ENCODE data around the gene PTAFR. TPM values are rescaled to one million over a fixed set of nuclear protein-coding genes. Genes with fewer than 3 reads are reported as not detected.

The PTAFR gene
- total RNA-seq, 2 donors from 2014 or later: 2.3 to 3.6 TPM

- DNase-seq (no peak), ATAC-seq (no peak)
- TF ChIP-seq POLR2A (IDR thresholded peaks at IDR 0.05): no peak
- TF ChIP-seq, protein P1, sequence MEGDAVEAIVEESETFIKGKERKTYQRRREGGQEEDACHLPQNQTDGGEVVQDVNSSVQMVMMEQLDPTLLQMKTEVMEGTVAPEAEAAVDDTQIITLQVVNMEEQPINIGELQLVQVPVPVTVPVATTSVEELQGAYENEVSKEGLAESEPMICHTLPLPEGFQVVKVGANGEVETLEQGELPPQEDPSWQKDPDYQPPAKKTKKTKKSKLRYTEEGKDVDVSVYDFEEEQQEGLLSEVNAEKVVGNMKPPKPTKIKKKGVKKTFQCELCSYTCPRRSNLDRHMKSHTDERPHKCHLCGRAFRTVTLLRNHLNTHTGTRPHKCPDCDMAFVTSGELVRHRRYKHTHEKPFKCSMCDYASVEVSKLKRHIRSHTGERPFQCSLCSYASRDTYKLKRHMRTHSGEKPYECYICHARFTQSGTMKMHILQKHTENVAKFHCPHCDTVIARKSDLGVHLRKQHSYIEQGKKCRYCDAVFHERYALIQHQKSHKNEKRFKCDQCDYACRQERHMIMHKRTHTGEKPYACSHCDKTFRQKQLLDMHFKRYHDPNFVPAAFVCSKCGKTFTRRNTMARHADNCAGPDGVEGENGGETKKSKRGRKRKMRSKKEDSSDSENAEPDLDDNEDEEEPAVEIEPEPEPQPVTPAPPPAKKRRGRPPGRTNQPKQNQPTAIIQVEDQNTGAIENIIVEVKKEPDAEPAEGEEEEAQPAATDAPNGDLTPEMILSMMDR (IDR thresholded peaks at IDR 0.05): no peak
- Histone ChIP-seq H3K9me3 (no peaks in the 10 kb centered on the region), H3K4me1 (no peaks in the 10 kb centered on the region), H3K27ac (no peak overlapping the region), H3K4me3 (no peak overlapping the region), H3K36me3 (replicated peaks in 1 of 2; ENCODE audit: insufficient read depth in 1 of 2, low read depth in 2 of 2) (no peaks in the 10 kb centered on the region), H3K27me3 (no peaks in the 10 kb centered on the region)
- intact Hi-C loops (cut with DNase I): no loop called here
- WGBS, 2 donors: 71 to 74% methylated on average over 5 of the region's 5 CpGs
Observed at GRCh38 chr1:28118640-28119307, 57.7 kb downstream of the PTAFR start.

- H3K27me3 ChIP-seq: no peaks in the 10 kb centered on the region
- TF ChIP-seq, protein P1 (IDR thresholded peaks at IDR 0.05): no peak
- no peak for TF ChIP-seq POLR2A (IDR thresholded peaks at IDR 0.05)
- ATAC-seq (no peak), DNase-seq (peak in 1 of 4 donors; percentile 64)
- 27 to 28% methylated on average over 4 of the region's 4 CpGs for WGBS, 2 donors
- no peaks in the 10 kb centered on the region for H3K4me1 ChIP-seq
- no peak overlapping the region for H3K4me3 ChIP-seq
- H3K9me3 ChIP-seq: no peaks in the 10 kb centered on the region
- H3K36me3 ChIP-seq (replicated peaks in 1 of 2; ENCODE audit: insufficient read depth in 1 of 2, low read depth in 2 of 2): no peaks in the 10 kb centered on the region
- peak overlapping the region in 1 of 4 donors; percentile 4 for H3K27ac ChIP-seq
- intact Hi-C loops (cut with DNase I): no loop called here
Observed at GRCh38 chr1:28115267-28115666, 61.2 kb downstream of the PTAFR start.

- H3K4me1 ChIP-seq: no peaks in the 10 kb centered on the region
- no peak overlapping the region for H3K4me3 ChIP-seq
- WGBS, 2 donors: 73 to 83% methylated on average over 2 of the region's 2 CpGs
- no peaks in the 10 kb centered on the region for H3K27me3 ChIP-seq
- ATAC-seq (no peak), DNase-seq (no peak)
- H3K36me3 ChIP-seq (replicated peaks in 1 of 2; ENCODE audit: insufficient read depth in 1 of 2, low read depth in 2 of 2): no peaks in the 10 kb centered on the region
- TF ChIP-seq POLR2A (IDR thresholded peaks at IDR 0.05): no peak
- TF ChIP-seq, protein P1 (IDR thresholded peaks at IDR 0.05): no peak
- H3K27ac ChIP-seq: peak overlapping the region in 1 of 4 donors; percentile 4
- intact Hi-C loops (cut with DNase I): no loop called here
- no peaks in the 10 kb centered on the region for H3K9me3 ChIP-seq
Observed at GRCh38 chr1:28114844-28115243, 61.6 kb downstream of the PTAFR start.

- intact Hi-C loops (cut with DNase I): no loop called here
- Histone ChIP-seq H3K4me3 (no peak overlapping the region), H3K36me3 (replicated peaks in 1 of 2; ENCODE audit: insufficient read depth in 1 of 2, low read depth in 2 of 2) (no peaks in the 10 kb centered on the region), H3K27me3 (no peaks in the 10 kb centered on the region), H3K27ac (peak overlapping the region in 1 of 4 donors; percentile 46), H3K9me3 (no peaks in the 10 kb centered on the region), H3K4me1 (no peaks in the 10 kb centered on the region)
- WGBS, 2 donors: 66 to 74% methylated on average over 3 of the region's 3 CpGs
- ATAC-seq (no peak), DNase-seq (no peak)
- no peak for TF ChIP-seq POLR2A (IDR thresholded peaks at IDR 0.05)
- TF ChIP-seq, protein P1 (IDR thresholded peaks at IDR 0.05): peak in 1 of 7 experiments; percentile 10
Observed at GRCh38 chr1:28113242-28113572, 63.3 kb downstream of the PTAFR start.

Data from body of pancreas (tissue), 4 donors.